GM19035 (cell line): Measurements from ENCODE around the gene TUBA3E.
A peak's percentile ranks its signal among the peaks of the same experiment; 100 is the strongest.
"Not testable (repeated sequence)": the region's sequence is repeated elsewhere in the genome, so short reads cannot be mapped to it uniquely, and the experiment has no call there.

ENCODE experiments used
- ATAC-seq: cut with Tn5 transposase; IDR thresholded peaks from one replicate; pipeline ENCODE4 v1.9.1; 2021; ENCODE audit not compliant: unreplicated experiment

Gene TUBA3E

DNA sequence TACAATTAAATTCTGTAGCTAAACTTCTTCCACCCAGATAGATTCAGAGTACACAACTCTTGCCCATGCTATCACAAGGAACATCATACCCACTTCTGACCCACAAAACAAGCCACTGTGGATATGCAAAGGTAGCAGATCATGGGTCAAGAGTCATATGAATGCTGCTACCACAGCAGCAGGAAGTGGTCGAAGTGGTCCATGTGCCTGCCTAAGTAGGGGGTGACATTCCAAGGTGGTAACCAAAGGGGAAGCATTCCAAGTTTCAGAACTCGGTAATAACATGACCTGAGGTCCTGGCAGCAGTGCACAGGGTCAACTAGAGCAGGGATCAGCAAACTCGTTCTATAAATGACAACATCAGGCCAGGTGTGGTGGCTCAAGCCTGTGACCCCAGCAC lies 5.8 kb downstream of the TUBA3E start:
- ATAC-seq: not testable (repeated sequence)

DNA sequence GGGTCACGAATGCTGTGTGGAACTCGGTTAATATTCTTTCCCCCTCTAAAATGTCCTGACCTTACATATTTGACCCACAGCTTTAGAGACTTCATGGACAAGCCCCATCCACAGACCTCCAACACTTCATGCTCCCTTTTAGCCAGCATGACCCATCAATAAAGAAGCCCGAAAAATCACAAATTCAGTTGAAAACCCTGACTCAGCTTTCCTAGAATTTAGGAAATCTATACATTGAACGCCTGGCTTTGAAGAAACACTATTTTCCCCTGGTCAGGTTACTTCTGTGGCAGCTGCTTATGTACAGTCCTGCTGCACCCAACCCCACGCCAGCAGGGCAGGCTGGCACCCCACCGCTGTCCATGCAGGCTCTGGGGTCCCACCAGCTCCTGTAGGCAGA lies 6.9 kb downstream of the TUBA3E start:
- ATAC-seq: not testable (repeated sequence)

DNA sequence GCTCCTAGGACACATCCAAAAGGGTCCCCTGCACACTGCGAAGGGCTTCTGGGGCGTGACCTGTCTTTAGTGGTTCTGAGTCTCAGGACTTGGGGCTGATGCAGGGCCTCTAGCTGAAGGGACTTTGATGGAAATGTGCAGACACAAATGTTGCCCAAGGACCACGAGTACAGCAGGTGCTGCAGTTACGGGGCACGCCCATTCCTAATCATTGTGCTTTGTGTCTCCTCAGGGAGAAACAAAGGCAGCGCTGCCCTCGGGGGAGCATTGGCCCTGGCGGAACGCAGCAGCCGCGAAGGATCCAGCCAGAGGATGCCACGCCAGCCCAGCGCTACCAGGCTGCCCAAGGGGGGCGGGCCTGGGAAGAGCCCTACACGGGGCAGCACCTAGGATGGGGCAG lies 8.0 kb downstream of the TUBA3E start:
- no peak for ATAC-seq

DNA sequence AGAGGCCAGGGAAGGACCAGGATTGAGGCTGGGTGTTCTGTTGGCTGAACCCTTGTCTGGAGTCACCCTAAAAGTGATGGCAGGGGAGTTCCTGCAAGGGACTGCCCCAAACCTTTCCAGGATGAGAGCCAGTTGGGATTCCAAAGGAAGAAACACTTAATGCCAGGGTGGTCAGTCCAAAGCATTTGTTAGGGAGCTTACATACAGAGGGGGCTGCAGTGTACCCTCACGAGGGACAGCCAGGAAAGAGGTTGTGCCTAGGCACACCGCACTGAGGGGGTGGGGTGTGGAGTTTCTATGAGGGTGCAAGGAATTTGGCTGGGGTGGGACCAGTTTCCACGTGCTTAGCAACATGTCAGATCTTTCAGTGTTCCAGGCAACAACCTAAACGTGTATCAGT lies 9.3 kb downstream of the TUBA3E start:
- not testable (repeated sequence) for ATAC-seq

DNA sequence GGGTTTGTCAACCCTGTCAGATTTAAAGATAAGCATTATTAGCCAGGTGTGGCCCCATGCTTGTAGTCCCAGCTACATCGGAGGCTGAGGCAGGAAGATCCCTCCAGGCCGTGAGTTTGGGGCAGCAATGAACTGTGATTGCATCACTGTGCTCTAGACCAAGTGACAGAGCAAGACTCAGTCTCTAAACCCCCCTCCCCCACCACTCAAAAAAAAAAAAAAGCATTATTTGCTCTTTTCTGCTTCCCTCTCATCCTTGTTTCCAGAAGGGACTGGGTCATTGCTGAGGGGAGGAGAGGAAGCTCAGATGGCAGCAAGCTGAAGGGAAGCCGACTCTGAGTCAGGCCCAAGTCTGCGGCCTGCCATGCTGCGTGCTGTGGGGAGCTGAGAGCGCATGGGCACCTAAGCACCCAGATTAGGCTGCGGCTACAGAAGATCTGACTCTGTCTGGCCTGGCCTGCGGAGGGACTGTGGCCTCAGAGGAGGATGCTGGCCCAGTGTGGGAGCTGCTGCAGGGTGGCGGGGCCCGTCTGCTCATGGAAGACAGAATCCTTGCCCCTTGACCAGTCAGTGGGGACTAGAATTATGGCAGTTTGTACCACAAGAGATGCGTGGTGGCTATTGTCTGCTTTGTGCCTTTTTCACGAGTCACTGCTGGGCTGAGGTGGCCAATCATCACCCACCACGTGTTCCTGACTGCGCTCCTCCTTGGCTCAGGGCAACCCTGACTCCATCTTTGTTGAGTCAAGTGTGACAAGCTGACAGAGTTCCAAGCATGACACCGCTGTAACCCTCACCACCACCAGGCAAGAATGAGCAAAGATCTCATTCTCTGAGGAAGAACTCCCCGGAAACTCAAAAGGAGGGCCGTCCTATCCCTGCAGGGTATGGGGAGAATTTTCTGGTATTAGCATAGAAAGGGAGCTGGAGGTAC lies 10.1 kb downstream of the TUBA3E start:
- not testable (repeated sequence) for ATAC-seq

DNA sequence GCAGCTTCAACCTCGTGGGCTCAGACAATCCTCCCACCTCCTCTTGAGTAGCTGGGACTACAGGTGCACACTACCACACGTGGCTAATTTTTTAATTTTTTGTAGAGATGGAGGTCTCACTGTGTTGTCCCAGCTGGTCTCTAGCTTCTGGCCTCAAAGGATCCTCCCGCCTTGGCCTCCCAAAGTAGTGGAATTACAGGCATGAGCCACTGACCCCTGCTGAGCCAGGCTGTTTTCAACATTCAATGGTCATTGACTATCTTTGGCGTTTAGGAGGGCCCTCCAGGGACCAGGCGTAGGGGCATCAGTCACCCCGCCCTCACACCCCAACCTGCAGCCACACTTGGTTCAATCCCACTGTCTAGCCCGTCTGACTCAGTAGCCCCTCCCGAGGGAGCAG lies 11.0 kb downstream of the TUBA3E start:
- ATAC-seq: no peak

DNA sequence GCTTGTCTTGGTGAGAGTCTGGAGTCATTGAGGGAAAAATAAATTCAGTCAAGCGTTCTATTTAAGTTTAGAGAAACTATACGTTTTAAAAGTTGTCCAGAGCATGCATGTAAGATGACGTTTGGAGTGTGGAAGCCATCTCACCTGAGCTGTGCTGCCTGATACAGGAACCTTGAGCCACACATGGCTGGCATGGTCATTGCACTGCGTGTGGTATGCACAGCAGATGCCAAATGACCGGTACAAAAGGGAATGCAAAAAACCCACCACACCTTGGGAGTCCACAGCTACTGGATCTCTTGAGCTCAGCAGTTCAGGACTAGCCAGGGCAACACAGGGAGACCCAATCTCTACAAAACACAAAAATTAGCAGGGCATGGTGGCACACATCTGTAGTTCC lies 11.8 kb downstream of the TUBA3E start:
- ATAC-seq: no peak

DNA sequence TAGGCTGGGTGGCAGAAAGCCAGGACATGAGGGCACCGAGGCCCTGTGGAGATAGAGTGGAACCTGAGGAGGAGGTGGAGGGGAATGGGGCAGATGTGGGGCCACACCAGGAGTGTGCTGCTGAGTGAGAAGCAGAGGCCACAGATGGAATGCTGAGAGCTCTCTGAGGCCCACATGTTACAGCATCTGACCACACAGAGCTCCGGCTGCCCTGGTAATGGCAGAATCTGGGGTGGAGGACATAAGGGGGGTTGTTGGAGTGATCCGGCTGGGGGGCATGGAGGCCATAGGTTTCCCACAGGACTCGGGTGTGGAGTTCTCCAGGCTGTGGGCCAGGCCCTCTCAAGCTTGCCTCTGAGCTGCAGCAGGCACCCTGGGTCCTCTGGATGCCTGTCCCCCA lies 12.3 kb downstream of the TUBA3E start:
- no peak for ATAC-seq

DNA sequence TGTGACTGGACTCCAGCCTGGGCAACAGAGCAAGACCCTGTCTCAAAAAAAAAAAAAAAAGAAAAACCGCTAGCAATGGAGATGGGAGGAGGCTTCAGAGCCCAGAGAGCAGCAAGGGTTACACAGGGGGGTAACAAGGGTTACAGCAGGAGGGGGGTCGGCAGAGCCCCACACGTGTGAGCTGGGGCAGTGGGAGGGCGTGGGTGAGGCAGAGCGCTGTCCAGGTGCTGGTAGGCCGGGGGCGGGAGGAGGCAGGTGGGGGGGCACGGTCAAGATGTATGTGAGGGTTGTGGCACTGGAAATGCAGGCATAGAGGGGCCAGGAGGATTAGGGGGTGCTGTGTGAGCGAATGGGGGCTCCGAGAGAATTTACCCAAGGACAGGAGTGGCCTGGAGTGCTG lies 12.8 kb downstream of the TUBA3E start:
- no peak for ATAC-seq

DNA sequence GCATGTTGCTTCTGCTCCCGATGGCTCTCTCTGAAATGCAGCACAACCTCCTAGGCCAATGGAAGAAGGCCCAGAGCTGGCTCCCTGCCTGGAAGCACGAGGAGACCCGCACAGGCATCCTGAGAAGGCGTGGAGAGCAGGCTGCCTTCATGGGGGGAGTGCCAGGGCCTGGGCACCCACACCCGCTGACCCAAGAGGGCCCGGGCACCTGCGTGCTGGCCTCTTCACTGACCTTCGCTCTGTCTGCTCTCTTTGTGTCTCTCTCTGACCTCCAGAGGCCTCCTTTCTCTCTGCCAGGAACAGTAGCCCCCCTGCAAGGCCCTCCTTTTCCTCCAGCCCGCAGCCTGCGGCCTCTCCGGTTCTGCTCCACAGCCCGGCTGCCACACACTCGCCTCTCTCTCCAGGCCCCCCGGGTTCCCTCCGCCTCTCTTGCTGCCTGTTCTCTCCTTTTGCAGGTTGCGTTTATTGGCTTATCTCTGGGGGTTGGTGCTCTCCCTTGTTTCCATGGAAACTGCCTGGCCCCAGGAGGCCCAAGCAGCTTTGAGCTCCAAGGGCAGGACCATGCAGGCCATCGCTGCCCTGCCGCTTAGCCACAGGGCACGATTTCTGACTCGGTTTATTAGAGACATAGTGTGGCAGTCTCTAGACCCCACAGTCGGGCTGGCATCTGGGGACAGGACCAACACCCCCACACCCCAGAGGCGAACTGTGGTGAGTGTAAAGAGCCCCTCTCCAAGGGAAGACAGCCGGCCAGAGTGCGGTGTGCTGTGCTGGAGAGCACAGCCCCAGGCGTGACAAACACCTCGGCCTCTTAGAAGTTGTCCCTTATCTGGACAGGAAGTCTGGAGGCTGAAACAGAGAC lies 14.5 kb downstream of the TUBA3E start:
- no peak for ATAC-seq

DNA sequence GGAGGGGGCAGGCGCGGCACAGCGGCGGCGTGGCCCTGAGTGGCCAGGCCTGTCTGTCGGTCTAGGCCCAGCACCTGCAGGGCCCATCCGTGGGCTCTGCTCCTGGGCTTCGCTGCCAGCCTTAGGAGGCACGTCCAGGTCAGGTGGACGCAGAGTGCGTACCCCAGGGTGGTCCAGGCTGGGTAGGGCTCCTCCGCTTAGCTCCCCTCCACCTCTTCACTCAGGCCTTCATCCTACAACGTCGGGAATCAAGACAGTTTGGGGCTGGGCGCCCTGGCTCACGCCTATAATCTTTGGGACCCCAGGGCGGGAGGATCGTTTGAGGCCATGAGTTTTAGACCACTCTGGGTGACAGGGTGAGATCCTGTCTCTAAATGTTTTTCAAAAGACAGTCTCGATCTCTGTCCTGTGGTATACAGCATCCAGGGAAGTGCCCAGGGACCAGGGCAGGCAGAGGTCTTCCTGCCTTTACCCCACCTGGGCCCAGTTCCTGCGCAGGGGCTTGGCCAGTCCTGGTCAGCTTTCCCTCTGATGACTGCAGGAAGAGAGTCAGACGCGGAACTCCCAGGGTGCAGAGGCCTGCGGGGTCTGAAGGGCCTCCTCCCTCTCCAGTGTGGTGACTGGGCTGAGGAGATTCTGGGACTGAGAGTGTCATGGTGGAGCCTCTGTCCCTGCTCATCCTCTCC lies 15.3 kb downstream of the TUBA3E start:
- ATAC-seq: peak; percentile 22

DNA sequence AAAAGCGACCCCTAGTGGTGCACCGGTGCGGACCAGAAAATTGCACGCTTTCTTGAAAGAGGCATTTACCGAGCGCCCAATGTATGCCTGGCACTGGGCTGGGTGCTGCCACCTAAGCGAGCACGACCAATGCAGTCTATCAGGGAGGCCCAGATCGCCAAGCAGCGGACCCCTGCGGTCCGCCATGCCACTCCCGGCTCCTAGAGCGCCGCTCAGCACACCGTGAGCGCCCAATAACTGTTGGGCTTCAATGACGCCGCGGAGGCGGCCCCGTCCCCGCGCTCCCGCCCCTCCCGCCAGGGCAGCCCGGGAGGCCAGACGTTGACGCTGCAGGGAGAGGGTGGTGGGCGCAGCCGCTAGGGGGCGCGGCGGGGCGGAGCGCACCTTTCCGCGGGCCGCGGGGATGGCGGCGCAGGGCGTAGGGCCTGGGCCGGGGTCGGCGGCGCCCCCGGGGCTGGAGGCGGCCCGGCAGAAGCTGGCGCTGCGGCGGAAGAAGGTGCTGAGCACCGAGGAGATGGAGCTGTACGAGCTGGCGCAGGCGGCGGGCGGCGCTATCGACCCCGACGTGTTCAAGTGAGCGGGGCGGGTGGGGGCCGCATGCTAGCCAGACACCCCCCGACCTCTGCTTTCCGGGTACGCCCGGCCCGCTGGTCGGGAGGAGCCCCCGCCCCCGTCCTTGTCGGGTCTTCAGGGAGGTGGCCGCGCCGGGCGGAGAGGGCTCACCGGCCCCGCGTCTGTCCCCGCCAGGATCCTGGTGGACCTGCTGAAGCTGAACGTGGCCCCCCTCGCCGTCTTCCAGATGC lies 16.2 kb downstream of the TUBA3E start, which contains the start of gene MZT2B:
Gene MZT2B, plus strand, starts transcription at position 383 of the 803 bp plus-strand sequence. Its CDS starts 21 bp downstream, at position 404.
- peak; percentile 83 for ATAC-seq

DNA sequence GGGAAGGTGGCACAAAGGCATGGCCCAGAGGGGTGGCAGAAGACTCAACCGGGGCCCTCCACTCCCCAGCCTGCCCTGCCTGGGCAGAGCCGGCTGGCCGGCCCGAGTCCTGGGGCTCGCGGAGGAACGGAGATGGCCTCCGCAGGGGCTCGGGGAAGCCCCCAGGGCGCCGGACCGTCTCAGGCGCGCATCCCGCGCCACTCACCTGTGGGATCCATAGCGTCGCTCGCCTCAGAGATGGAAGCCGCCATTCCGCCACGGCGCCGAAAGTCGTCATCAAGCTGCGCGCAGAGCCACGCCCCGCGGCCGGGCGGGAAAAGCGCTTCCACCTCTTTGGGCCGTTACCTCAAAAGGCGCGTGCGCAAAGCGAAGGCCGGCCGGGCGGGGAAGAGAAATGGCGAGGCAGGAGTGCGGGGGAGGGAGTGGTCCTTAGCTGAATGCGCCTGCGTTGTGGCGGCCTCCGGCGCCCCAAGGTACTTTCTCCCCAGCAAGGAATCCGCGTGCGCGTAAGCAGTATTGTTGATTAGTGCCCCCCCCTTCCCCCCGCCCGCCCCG lies 16.8 kb downstream of the TUBA3E start, which contains the start of gene SMPD4:
Gene SMPD4, minus strand, starts transcription at position 278 of the 555 bp plus-strand sequence. CDS start 5,010 bp downstream, outside the sequence.
- ATAC-seq: peak; percentile 58

DNA sequence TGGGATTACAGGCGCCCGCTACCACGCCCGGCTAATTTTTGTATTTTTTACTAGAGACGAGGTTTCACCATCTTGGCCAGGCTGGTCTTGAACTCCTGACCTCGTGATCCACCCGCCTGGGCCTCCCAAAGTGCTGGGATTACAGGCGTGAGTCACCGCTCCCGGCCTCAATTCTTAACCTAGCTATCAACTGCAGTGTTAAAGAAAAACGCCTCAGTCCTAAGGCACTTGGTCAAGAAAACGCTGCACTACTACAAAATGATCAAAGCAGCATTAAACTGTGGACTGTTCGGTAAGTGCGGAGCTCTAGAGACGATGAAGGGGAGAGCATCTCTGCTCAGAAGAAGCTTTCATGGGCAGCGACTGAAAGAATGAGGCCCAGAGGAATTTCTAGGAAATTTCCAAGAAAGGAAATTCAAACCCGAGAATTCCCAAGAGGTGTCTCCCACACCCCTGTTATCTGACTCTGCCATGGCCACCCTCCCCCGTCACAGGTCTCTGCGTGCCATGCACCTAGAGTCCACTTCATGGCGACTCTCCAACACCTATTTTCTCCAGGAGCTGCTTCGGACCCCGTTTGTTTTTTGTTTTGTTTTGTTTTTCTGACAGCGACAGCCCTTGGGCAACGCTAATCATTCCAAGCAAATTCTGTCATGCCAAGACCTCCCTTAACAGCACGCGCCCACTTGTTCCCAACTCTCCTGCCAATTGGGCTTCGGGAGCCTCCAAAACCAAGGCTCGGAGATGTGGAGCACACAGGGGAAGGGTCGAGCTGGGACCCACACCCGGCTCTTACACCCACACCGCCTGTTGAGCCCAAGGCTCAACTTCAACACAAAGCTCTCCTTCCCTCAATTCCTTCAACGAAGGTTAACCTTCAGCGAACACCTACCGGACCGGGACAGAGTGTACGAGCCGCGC lies 17.6 kb downstream of the TUBA3E start:
- not testable (repeated sequence) for ATAC-seq

DNA sequence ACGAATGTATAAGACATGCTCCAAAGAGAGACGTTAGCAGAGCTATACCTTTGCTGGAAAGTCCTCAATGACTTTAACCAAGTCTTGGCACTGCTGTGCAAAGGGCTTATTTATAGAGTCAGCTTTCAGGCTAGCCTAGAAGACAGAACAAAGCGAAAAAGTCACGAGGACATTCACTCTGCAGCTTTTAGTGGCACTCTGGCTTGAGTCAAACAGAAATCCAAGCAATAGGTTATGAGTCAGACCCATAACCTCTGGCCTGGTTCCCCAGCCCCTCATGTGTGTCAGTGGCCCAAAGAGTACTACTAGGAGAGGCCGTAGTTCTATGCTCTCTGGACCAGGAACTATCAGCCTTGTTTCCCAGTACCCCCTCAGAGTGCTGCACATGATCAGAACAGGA lies 23.4 kb downstream of the TUBA3E start:
- ATAC-seq: peak; percentile 66

DNA sequence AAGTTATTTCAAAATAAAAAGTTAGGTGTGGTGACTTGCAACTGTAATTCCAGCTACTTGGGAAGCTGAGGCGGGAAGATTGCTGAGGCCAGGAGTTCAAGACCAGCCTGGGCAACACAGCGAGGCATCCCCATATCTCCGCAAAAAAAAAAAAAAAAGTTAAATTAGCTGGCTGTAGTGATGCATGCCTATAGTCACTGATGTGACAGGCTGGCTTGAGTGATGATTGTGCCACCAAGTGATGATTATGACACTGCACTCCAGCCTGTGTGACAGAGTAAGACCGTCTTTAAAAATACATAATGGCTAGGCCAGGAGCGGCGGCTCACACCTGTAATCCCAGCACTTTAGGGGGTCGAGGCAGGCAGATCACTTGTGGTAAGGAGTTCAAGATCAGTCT lies 28.3 kb downstream of the TUBA3E start:
- no peak for ATAC-seq

DNA sequence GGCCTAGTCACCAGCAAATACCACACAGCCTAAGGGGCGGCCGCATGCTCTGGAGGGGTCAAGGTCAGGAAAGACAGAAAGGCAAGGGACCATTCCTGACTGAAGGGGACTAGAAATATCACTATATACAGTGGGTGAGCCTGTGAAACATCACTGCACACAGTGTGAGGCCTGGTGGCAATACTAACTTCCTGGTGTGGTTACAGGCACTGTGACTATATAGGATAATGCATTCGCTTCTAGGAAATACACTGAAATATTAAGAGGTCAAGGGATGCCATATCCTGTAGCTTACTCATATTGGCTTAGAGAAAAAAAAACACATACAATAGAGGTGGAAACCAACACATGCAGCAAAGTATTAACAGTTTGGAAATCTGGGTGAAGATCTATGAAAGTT lies 29.1 kb downstream of the TUBA3E start:
- ATAC-seq: not testable (repeated sequence)

DNA sequence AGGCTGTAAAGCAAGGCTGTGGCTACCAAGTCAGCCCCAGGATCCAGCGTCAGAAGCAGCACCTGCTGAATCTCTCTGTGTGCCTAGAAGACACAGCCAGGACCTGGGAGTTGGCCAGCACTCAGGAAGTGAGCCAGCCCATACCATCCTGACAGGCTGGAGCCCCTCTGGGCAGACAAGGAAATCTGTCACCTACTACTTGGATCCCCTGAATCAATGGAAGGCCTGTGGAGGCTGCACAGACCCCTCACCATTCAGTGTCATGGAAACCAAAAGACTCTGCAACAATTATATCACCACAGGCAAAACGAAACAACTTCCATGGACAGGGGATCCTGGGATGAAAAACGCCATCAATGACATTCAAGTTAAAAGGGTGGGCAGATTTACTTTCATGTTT lies 31.6 kb downstream of the TUBA3E start:
- not testable (repeated sequence) for ATAC-seq
